ENCODE data around the gene FRAT2.
A peak's percentile ranks its signal among the peaks of the same experiment; 100 is the strongest.

The FRAT2 gene

GRCh38 chr10:97372233-97372875 is 37.8 kb upstream of the FRAT2 start:
- H2BK5ac ChIP-seq (ENCODE audit: low read depth, low read length, poor library complexity, severe bottlenecking) = no peak overlapping the region
- no peak overlapping the region for H2AK5ac ChIP-seq (ENCODE audit: low read length, severe bottlenecking)
- H2AFZ ChIP-seq (ENCODE audit: low read depth, low read length) = no peak overlapping the region
- no peak overlapping the region for H4K8ac ChIP-seq (ENCODE audit: low read length)
- no peak for DNase-seq
- H2BK15ac ChIP-seq (ENCODE audit: low read depth, poor library complexity, severe bottlenecking) = no peak overlapping the region
- H3K4me2 ChIP-seq (ENCODE audit: low read length, poor library complexity, severe bottlenecking) = no peak overlapping the region
- no peak overlapping the region for H3K18ac ChIP-seq (ENCODE audit: low read depth in 1 of 2, low read length in 2 of 2)
- H3K9ac ChIP-seq (ENCODE audit: low read length) = no peak overlapping the region
- peaks cover 71 to 83% of the 10 kb centered on the region in 2 experiments for H3K36me3 ChIP-seq (ENCODE audit: control insufficient read depth in 1 of 2, insufficient read depth in 2 of 2, low read depth in 1 of 2, low read length in 2 of 2)
- no peak overlapping the region for H3K4me3 ChIP-seq (ENCODE audit: insufficient read depth in 1 of 2, low read depth in 1 of 2, low read length in 2 of 2)
- H3K4me1 ChIP-seq (ENCODE audit: control insufficient read depth, insufficient read depth, low read depth, low read length) = no peaks in the 10 kb centered on the region
- H3K27ac ChIP-seq (ENCODE audit: low read length, poor library complexity, severe bottlenecking) = no peak overlapping the region
- no peaks in the 10 kb centered on the region for H3K27me3 ChIP-seq (ENCODE audit: control insufficient read depth in 1 of 2, insufficient read depth in 1 of 2, low read length in 2 of 2)
- WGBS = 98% methylated on average over 7 of the region's 7 CpGs
- no peak overlapping the region for H2BK120ac ChIP-seq (ENCODE audit: low read depth, low read length)
- H4K91ac ChIP-seq (ENCODE audit: low read length) = no peak overlapping the region
- H3K79me1 ChIP-seq (replicated peaks; ENCODE audit: low read length, poor library complexity, severe bottlenecking) = no peaks in the 10 kb centered on the region
- H3K14ac ChIP-seq (ENCODE audit: low read length in 2 of 2) = no peak overlapping the region
- H3K23ac ChIP-seq (ENCODE audit: low read length in 2 of 2) = no peak overlapping the region
- no peak overlapping the region for H2BK12ac ChIP-seq (ENCODE audit: low read length in 2 of 2)
- no peaks in the 10 kb centered on the region for H3K9me3 ChIP-seq (ENCODE audit: control insufficient read depth, low read length)
- no peak overlapping the region for H3K4ac ChIP-seq (ENCODE audit: low read depth in 1 of 2, low read length in 2 of 2)

- Histone ChIP-seq H3K4me1 (ENCODE audit: control insufficient read depth, insufficient read depth, low read depth, low read length) (no peaks in the 10 kb centered on the region), H2BK12ac (ENCODE audit: low read length in 2 of 2) (no peak overlapping the region)
Observed at GRCh38 chr10:97371696-97372095, 37.2 kb upstream of the FRAT2 start.

GRCh38 chr10:97367126-97367649 is 32.7 kb upstream of the FRAT2 start:
- Histone ChIP-seq H3K27me3 (ENCODE audit: control insufficient read depth in 1 of 2, insufficient read depth in 1 of 2, low read length in 2 of 2) (no peaks in the 10 kb centered on the region), H3K27ac (ENCODE audit: low read length, poor library complexity, severe bottlenecking) (no peak overlapping the region), H3K36me3 (ENCODE audit: control insufficient read depth in 1 of 2, insufficient read depth in 2 of 2, low read depth in 1 of 2, low read length in 2 of 2) (peaks cover 87 to 89% of the 10 kb centered on the region in 2 experiments), H2AFZ (ENCODE audit: low read depth, low read length) (no peak overlapping the region), H3K23ac (ENCODE audit: low read length in 2 of 2) (no peak overlapping the region), H2AK5ac (ENCODE audit: low read length, severe bottlenecking) (no peak overlapping the region), H3K14ac (ENCODE audit: low read length in 2 of 2) (no peak overlapping the region), H3K4ac (ENCODE audit: low read depth in 1 of 2, low read length in 2 of 2) (no peak overlapping the region), H4K91ac (ENCODE audit: low read length) (no peak overlapping the region), H2BK120ac (ENCODE audit: low read depth, low read length) (no peak overlapping the region), H4K8ac (ENCODE audit: low read length) (no peak overlapping the region), H3K4me3 (ENCODE audit: insufficient read depth in 1 of 2, low read depth in 1 of 2, low read length in 2 of 2) (no peak overlapping the region), H2BK12ac (ENCODE audit: low read length in 2 of 2) (no peak overlapping the region), H2BK5ac (ENCODE audit: low read depth, low read length, poor library complexity, severe bottlenecking) (no peak overlapping the region), H3K4me1 (ENCODE audit: control insufficient read depth, insufficient read depth, low read depth, low read length) (no peaks in the 10 kb centered on the region), H3K9ac (ENCODE audit: low read length) (no peak overlapping the region), H3K9me3 (ENCODE audit: control insufficient read depth, low read length) (no peaks in the 10 kb centered on the region), H3K4me2 (ENCODE audit: low read length, poor library complexity, severe bottlenecking) (no peak overlapping the region), H3K18ac (ENCODE audit: low read depth in 1 of 2, low read length in 2 of 2) (no peak overlapping the region), H2BK15ac (ENCODE audit: low read depth, poor library complexity, severe bottlenecking) (no peak overlapping the region), H3K79me1 (replicated peaks; ENCODE audit: low read length, poor library complexity, severe bottlenecking) (no peaks in the 10 kb centered on the region)
- 94% methylated on average over 12 of the region's 12 CpGs for WGBS
- DNase-seq = no peak

More at GRCh38 chr10:97371696-97372095, 37.2 kb upstream of the FRAT2 start:
- WGBS = 97% methylated on average over 7 of the region's 7 CpGs
- no peak for DNase-seq
- Histone ChIP-seq H2BK15ac (ENCODE audit: low read depth, poor library complexity, severe bottlenecking) (no peak overlapping the region), H3K27ac (ENCODE audit: low read length, poor library complexity, severe bottlenecking) (no peak overlapping the region), H3K4me2 (ENCODE audit: low read length, poor library complexity, severe bottlenecking) (no peak overlapping the region), H4K91ac (ENCODE audit: low read length) (no peak overlapping the region), H3K36me3 (ENCODE audit: control insufficient read depth in 1 of 2, insufficient read depth in 2 of 2, low read depth in 1 of 2, low read length in 2 of 2) (peaks cover 71 to 84% of the 10 kb centered on the region in 2 experiments), H3K4ac (ENCODE audit: low read depth in 1 of 2, low read length in 2 of 2) (no peak overlapping the region), H3K18ac (ENCODE audit: low read depth in 1 of 2, low read length in 2 of 2) (no peak overlapping the region), H2AFZ (ENCODE audit: low read depth, low read length) (no peak overlapping the region), H2AK5ac (ENCODE audit: low read length, severe bottlenecking) (no peak overlapping the region), H3K9ac (ENCODE audit: low read length) (no peak overlapping the region), H3K14ac (ENCODE audit: low read length in 2 of 2) (peak overlapping the region in 1 of 2 experiments; percentile 21), H3K9me3 (ENCODE audit: control insufficient read depth, low read length) (no peaks in the 10 kb centered on the region), H4K8ac (ENCODE audit: low read length) (no peak overlapping the region), H3K27me3 (ENCODE audit: control insufficient read depth in 1 of 2, insufficient read depth in 1 of 2, low read length in 2 of 2) (no peaks in the 10 kb centered on the region), H2BK5ac (ENCODE audit: low read depth, low read length, poor library complexity, severe bottlenecking) (no peak overlapping the region), H3K4me3 (ENCODE audit: insufficient read depth in 1 of 2, low read depth in 1 of 2, low read length in 2 of 2) (no peak overlapping the region), H3K79me1 (replicated peaks; ENCODE audit: low read length, poor library complexity, severe bottlenecking) (no peaks in the 10 kb centered on the region), H2BK120ac (ENCODE audit: low read depth, low read length) (no peak overlapping the region), H3K23ac (ENCODE audit: low read length in 2 of 2) (no peak overlapping the region)

GRCh38 chr10:97366572-97366971 is 32.0 kb upstream of the FRAT2 start:
- no peak overlapping the region for H2BK12ac ChIP-seq (ENCODE audit: low read length in 2 of 2)
- no peaks in the 10 kb centered on the region for H3K4me1 ChIP-seq (ENCODE audit: control insufficient read depth, insufficient read depth, low read depth, low read length)
- H4K8ac ChIP-seq (ENCODE audit: low read length) = no peak overlapping the region
- no peak overlapping the region for H3K23ac ChIP-seq (ENCODE audit: low read length in 2 of 2)
- no peak overlapping the region for H3K18ac ChIP-seq (ENCODE audit: low read depth in 1 of 2, low read length in 2 of 2)
- H2BK15ac ChIP-seq (ENCODE audit: low read depth, poor library complexity, severe bottlenecking) = no peak overlapping the region
- H3K4me2 ChIP-seq (ENCODE audit: low read length, poor library complexity, severe bottlenecking) = no peak overlapping the region
- peaks cover 80 to 87% of the 10 kb centered on the region in 2 experiments for H3K36me3 ChIP-seq (ENCODE audit: control insufficient read depth in 1 of 2, insufficient read depth in 2 of 2, low read depth in 1 of 2, low read length in 2 of 2)
- H3K27me3 ChIP-seq (ENCODE audit: control insufficient read depth in 1 of 2, insufficient read depth in 1 of 2, low read length in 2 of 2) = no peaks in the 10 kb centered on the region
- no peak overlapping the region for H3K14ac ChIP-seq (ENCODE audit: low read length in 2 of 2)
- H3K9me3 ChIP-seq (ENCODE audit: control insufficient read depth, low read length) = no peaks in the 10 kb centered on the region
- H3K4me3 ChIP-seq (ENCODE audit: insufficient read depth in 1 of 2, low read depth in 1 of 2, low read length in 2 of 2) = no peak overlapping the region
- no peak overlapping the region for H2AK5ac ChIP-seq (ENCODE audit: low read length, severe bottlenecking)
- no peak overlapping the region for H2AFZ ChIP-seq (ENCODE audit: low read depth, low read length)
- no peak overlapping the region for H3K4ac ChIP-seq (ENCODE audit: low read depth in 1 of 2, low read length in 2 of 2)
- no peak overlapping the region for H3K9ac ChIP-seq (ENCODE audit: low read length)
- no peak overlapping the region for H2BK120ac ChIP-seq (ENCODE audit: low read depth, low read length)
- DNase-seq = no peak
- H2BK5ac ChIP-seq (ENCODE audit: low read depth, low read length, poor library complexity, severe bottlenecking) = no peak overlapping the region
- 98% methylated on average over 11 of the region's 11 CpGs for WGBS
- H4K91ac ChIP-seq (ENCODE audit: low read length) = no peak overlapping the region
- H3K27ac ChIP-seq (ENCODE audit: low read length, poor library complexity, severe bottlenecking) = no peak overlapping the region
- no peaks in the 10 kb centered on the region for H3K79me1 ChIP-seq (replicated peaks; ENCODE audit: low read length, poor library complexity, severe bottlenecking)
